NCI-H1417 treated with DMSO at 0.1 percent for 48 hours (cell line): ENCODE data around the gene RNF31.
"Not testable (repeated sequence)": the region's sequence is repeated elsewhere in the genome, so short reads cannot be mapped to it uniquely, and the experiment has no call there.

Source experiments
- DNase-seq: peaks from one replicate; lab custom pipeline; 2025; lab: John Stamatoyannopoulos, UW

The RNF31 gene

GRCh38 chr14:24146978-24147760, at the start of gene RNF31:
RNF31 (plus strand) TSS chr14:24147498; CDS start chr14:24147699, 201 bp downstream.
- DNase-seq: peak; percentile 90

DNA sequence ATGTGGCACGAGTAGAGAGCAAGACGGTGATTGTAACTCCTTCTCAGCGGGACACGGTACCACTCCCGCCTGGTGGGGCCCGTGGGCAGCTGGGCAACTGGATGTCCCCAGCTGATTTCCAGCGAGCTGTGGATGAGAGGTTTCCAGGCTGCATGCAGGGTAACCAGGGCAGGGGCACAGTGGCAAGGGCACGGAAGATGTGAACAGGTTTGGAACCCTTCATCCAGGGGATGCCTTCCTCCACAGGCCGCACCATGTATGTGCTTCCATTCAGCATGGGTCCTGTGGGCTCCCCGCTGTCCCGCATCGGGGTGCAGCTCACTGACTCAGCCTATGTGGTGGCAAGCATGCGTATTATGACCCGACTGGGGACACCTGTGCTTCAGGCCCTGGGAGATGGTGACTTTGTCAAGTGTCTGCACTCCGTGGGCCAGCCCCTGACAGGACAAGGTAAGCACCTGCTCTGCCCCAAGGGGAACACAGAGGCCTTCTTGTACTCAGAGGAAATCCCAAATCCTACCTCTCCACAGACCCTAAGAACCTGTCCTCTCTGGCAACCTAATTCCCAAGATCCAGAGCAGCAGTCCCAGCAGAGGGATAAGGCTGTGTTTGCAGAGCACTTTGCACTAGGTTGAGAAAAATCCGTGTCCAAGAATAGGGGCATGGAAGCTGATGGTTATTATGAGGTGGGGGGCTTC, 48.9 kb upstream of the RNF31 start:
- no peak for DNase-seq

- no peak for DNase-seq
Measured at GRCh38 chr14:24098927-24099813, 48.1 kb upstream of the RNF31 start.

- no peak for DNase-seq
Measured at GRCh38 chr14:24100197-24100981, 46.9 kb upstream of the RNF31 start.

GRCh38 chr14:24100982-24101494, 46.3 kb upstream of the RNF31 start:
- DNase-seq: no peak

- no peak for DNase-seq
Measured at GRCh38 chr14:24102357-24103048, 44.8 kb upstream of the RNF31 start.

GRCh38 chr14:24103451-24103850, 43.8 kb upstream of the RNF31 start:
- no peak for DNase-seq

- not testable (repeated sequence) for DNase-seq
Measured at GRCh38 chr14:24105609-24106239, 41.6 kb upstream of the RNF31 start.

GRCh38 chr14:24106672-24107271, 40.5 kb upstream of the RNF31 start:
- DNase-seq: no peak

DNA sequence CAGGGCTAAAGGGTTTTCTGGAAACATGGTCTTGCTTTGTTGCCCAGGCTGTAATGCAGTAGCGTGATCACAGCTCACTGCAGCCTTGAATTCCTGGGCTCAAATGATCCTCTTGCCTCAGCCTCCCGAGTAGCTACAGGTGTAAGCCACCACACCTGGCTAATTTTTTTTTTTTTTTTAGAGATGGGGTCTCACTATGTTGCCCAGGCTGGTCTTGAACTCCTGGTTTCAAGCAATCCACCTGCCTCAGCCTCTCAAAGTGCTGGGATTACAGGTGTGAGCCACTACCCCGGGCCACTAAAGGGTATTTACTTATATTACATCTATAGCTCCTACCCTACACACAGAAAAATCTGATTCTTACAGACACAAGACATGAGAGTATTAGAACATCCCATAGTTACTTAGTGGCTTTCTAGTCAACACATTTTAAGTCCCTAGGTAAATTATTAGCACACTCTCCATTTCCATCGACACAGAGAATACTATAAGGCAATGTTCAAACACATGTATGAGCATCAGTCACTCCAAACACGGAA, 38.9 kb upstream of the RNF31 start:
- no peak for DNase-seq

GRCh38 chr14:24110060-24110459, 37.2 kb upstream of the RNF31 start:
- no peak for DNase-seq

GRCh38 chr14:24110523-24110922, 36.8 kb upstream of the RNF31 start:
- DNase-seq: no peak

- no peak for DNase-seq
Measured at GRCh38 chr14:24113379-24113800, 33.9 kb upstream of the RNF31 start.

DNA sequence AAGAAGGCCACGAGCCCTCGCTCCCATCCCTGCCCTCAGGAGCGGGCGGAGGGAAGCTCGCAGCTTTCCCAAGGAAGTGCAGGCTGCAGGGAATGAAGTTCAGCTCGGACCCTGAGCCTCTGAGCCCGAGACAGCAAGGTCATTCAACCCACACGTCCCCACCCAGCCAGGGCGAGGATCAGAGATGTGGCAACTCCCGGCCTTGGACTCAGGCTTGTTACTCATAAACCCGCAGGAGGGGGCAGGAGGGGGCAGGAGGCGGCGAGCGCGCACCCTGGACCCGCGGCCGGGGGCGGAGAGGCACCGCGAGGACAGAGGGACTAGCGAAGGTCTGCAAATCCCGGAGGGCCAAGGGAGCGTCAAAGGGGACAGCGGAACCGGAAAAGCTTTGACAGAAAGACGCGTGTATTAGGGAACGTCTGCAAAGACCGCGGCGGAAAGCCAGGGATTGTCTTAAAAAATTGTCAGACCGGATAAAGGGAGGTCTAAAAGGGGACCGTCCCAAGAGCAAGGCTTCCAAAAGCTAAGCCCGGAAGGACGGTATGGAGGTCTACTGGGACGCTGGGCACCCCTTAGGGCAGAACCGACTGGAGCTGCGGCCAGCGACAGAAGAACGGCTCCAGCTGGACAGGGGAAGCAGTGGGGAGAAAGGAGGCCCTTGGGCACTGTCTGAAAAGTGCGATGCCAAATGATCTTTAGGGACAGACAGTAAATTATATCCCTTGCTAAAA, 33.3 kb upstream of the RNF31 start:
- peak; percentile 86 for DNase-seq

GRCh38 chr14:24114532-24115421, 32.5 kb upstream of the RNF31 start, which contains the start of the genes DCAF11 and NRL:
DCAF11 (plus strand) TSS chr14:24114777; CDS start chr14:24115595, 818 bp downstream.
NRL (minus strand) TSS chr14:24114949; CDS start chr14:24082848, 32,101 bp downstream.
- DNase-seq: peak; percentile 99

- no peak for DNase-seq
Measured at GRCh38 chr14:24115422-24116127, 31.7 kb upstream of the RNF31 start.
